Measurements from ENCODE around the gene SERPIND1. TPM values are rescaled to one million over a fixed set of nuclear protein-coding genes. Genes with fewer than 3 reads are reported as not detected.

SERPIND1 gene
- total and polyA plus RNA-seq, 10 of the 15 experiments (the other 5 are each of a cell fraction or from before 2014, with no cell fraction given) = 0.08 to 0.85 (median 0.38) TPM; not detected in 1

- H3K27me3 ChIP-seq (replicated peaks in 1 of 2; ENCODE audit: control insufficient read depth in 2 of 2, insufficient read depth in 2 of 2, low read length in 1 of 2) = no peaks in the 10 kb centered on the region
- no peak for TF ChIP-seq SMAD1 (IDR thresholded peaks at IDR 0.05; ENCODE audit: low read depth, partially characterized antibody)
- TF ChIP-seq RFX5 (IDR thresholded peaks at IDR 0.05; ENCODE audit: low read depth, low read length) = no peak
- H2AFZ ChIP-seq (ENCODE audit: control insufficient read depth, low read depth, low read length) = no peak overlapping the region
- ChIA-PET CTCF (interaction anchor here (0.6 to 3.0 kb wide), 13 partner anchors 8 to 234 kb away, joined by 3 to 16 read pairs (median 4); no protein-coding TSS in a partner anchor), SMC1A (ENCODE audit: uncharacterized antibody, unreplicated experiment) (interaction anchor here (0.6 to 2.1 kb wide), 3 partner anchors 21 to 66 kb away, joined by 4 to 6 read pairs (median 4); no protein-coding TSS in a partner anchor), POLR2A (interaction anchor here (0.6 to 1.4 kb wide), 4 partner anchors 8 to 39 kb away, joined by 3 to 5 read pairs (median 4); no protein-coding TSS in a partner anchor), RAD21 (ENCODE audit: unreplicated experiment) (interaction anchor here (0.7 to 2.9 kb wide), 2 partner anchors 41 to 137 kb away, joined by 3 to 14 read pairs; no protein-coding TSS in a partner anchor)
- DNase-seq (ENCODE audit: low read depth, low spot score) = no peak
- H4K20me1 ChIP-seq (ENCODE audit: control insufficient read depth, insufficient read depth) = no peaks in the 10 kb centered on the region
- in situ Hi-C loops (cut with MboI) (no loop called here), intact Hi-C loops (cut with micrococcal nuclease; ENCODE audit: unreplicated experiment) (loop anchor here (5.0 kb wide), 1 partner anchor 135 kb away; no protein-coding TSS in a partner anchor)
- no peak overlapping the region for H3K4me2 ChIP-seq (ENCODE audit: control insufficient read depth, insufficient read depth)
- no peaks in the 10 kb centered on the region; the same call in 2 of the 3 replicates for H3K9me3 ChIP-seq (replicated peaks; ENCODE audit: control insufficient read depth, insufficient read depth, low read length)
- FAIRE-seq = no peak
- H3K79me2 ChIP-seq (ENCODE audit: control insufficient read depth, insufficient read depth, low read length) = no peaks in the 10 kb centered on the region
- peaks cover 8% of the 10 kb centered on the region for H3K4me1 ChIP-seq (ENCODE audit: control insufficient read depth, insufficient read depth, low read length)
- peaks cover 7 to 20% of the 10 kb centered on the region in 2 experiments for H3K36me3 ChIP-seq (ENCODE audit: control insufficient read depth in 2 of 2, insufficient read depth in 2 of 2, low read length in 1 of 2)
- H3K4me3 ChIP-seq = no peak overlapping the region
- no peak overlapping the region for H3K27ac ChIP-seq (ENCODE audit: control insufficient read depth, insufficient read depth)
- BruUV-seq (replicated peaks) = no TSS peak
- WGBS (ENCODE audit: insufficient coverage, insufficient replicate concordance, low lambda C conversion rate, missing lambda C conversion rate) = 43% methylated on average over 2 of the region's 2 CpGs
- no peak for ATAC-seq
- no peak overlapping the region for H3K9ac ChIP-seq (ENCODE audit: control insufficient read depth, insufficient read depth, low read length)
Measured at GRCh38 chr22:20742764-20743163, 31.1 kb upstream of the SERPIND1 start.

- intact Hi-C loops (cut with micrococcal nuclease; ENCODE audit: unreplicated experiment) (loop anchor here (5.0 kb wide), 1 partner anchor 137 kb away; no protein-coding TSS in a partner anchor), in situ Hi-C loops (cut with MboI) (no loop called here)
- no peaks in the 10 kb centered on the region; the same call in 2 of the 3 replicates for H3K9me3 ChIP-seq (replicated peaks; ENCODE audit: control insufficient read depth, insufficient read depth, low read length)
Measured at GRCh38 chr22:20744456-20744855, 29.5 kb upstream of the SERPIND1 start.

More at GRCh38 chr22:20744456-20744855, 29.5 kb upstream of the SERPIND1 start:
- BruUV-seq (replicated peaks) = no TSS peak
- Histone ChIP-seq H3K79me2 (ENCODE audit: control insufficient read depth, insufficient read depth, low read length) (no peaks in the 10 kb centered on the region), H3K4me1 (ENCODE audit: control insufficient read depth, insufficient read depth, low read length) (peaks cover 22% of the 10 kb centered on the region), H3K27me3 (replicated peaks in 1 of 2; ENCODE audit: control insufficient read depth in 2 of 2, insufficient read depth in 2 of 2, low read length in 1 of 2) (no peaks in the 10 kb centered on the region), H3K4me2 (ENCODE audit: control insufficient read depth, insufficient read depth) (no peak overlapping the region), H3K27ac (ENCODE audit: control insufficient read depth, insufficient read depth) (no peak overlapping the region), H3K9ac (ENCODE audit: control insufficient read depth, insufficient read depth, low read length) (no peak overlapping the region), H2AFZ (ENCODE audit: control insufficient read depth, low read depth, low read length) (no peak overlapping the region), H4K20me1 (ENCODE audit: control insufficient read depth, insufficient read depth) (no peaks in the 10 kb centered on the region), H3K4me3 (no peak overlapping the region), H3K36me3 (ENCODE audit: control insufficient read depth in 2 of 2, insufficient read depth in 2 of 2, low read length in 1 of 2) (peaks cover 5 to 20% of the 10 kb centered on the region in 2 experiments)
- no peak for TF ChIP-seq SMAD5 (IDR thresholded peaks at IDR 0.05; ENCODE audit: low read depth)
- no peak for TF ChIP-seq CREB1 (IDR thresholded peaks at IDR 0.05; ENCODE audit: low read depth)
- TF ChIP-seq ATF2 (IDR thresholded peaks at IDR 0.05; ENCODE audit: low read length) = no peak
- ATAC-seq (no peak), FAIRE-seq (no peak), DNase-seq (ENCODE audit: low read depth, low spot score) (no peak)
- ChIA-PET RAD21 (ENCODE audit: unreplicated experiment) (no interaction called here), SMC1A (ENCODE audit: uncharacterized antibody, unreplicated experiment) (no interaction called here), CTCF (interaction anchor here (1.2 to 3.0 kb wide), 2 partner anchors 40 to 181 kb away, joined by 3 to 19 read pairs; no protein-coding TSS in a partner anchor), POLR2A (no interaction called here)
- 94% methylated on average over 15 of the region's 15 CpGs for WGBS (ENCODE audit: insufficient coverage, insufficient replicate concordance, low lambda C conversion rate, missing lambda C conversion rate)

Measured in GM12878 (cell line).